ENCODE data around the gene RTP5.
"Not testable (repeated sequence)": the region's sequence is repeated elsewhere in the genome, so short reads cannot be mapped to it uniquely, and the experiment has no call there.

Gene RTP5

DNA sequence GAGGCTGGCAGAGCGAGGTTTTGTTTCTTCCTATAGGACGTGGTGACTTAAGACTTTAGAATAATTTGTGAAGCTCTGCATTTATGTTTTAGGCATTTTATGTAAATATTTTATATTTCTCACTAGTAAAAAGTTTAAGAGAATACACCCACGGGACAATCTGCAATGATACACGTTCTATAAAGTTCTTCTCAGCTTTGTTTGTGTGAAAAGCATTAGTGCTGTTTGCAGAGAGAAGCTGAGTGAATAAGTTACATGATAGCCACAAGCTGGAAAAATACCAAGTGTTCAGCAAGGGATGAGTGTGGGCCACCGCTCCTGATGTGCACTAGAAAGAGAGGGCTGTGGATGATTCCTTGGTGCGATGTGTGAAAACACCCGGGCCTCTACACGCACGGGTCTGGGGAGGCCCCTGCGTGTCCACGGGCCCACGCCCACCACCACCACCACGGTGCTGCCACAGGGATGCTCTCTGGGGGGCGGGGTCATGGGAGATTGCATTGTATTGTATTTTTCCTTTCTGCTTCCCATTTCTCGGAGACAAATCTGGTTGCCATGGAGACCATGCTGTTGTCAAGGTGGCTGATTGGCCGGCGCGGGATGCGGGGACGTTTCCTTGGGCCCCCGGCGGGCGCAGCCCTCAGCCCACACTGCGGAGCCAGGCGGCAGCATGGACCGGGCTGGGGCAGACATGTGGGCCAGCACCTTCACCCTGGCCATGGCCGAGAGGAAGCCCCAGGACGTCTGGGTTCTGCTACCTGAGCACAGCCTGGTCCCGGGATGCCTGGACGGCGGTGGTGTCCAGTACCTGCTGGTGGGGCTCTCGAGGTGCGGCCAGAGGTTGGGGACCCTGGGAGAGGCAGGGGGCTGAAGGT is at the start of gene RTP5:
RTP5 (plus strand) TSS at position 643 of the 875 bp plus-strand sequence; CDS start at position 671, 28 bp downstream.
- DNase-seq (ENCODE audit: low spot score): no peak

DNA sequence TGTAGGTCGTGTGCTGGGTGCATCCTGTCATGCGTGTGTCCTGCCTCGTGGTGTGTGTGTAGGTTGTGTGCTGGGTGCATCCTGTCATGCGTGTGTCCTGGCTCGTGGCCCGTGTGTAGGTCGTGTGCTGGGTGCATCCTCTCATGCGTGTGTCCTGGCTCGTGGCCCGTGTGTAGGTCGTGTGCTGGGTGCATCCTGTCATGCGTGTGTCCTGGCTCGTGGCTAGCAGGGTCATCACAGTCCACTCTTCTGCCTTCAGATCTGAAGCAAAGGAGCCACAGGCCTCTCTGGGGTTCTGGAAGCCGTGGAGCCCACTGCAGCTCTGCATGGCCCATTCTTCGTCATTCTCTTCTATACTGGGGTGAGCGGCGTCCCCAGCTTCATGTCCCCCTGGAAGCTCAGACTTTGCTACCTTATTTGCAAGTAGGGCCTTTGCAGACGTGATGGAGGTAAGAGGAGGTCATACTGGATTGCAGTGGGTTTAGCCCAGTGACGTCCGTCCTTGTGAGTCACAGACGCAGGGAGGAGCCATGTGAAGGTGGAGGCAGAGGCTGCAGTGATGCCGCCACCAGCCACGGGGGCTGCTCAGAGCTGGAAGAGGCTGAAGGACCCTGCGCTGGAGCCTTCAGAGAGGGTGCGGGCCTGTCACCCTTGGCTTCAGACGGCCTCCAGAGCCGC is 49.4 kb upstream of the RTP5 start:
- not testable (repeated sequence) for DNase-seq (ENCODE audit: low spot score)

DNA sequence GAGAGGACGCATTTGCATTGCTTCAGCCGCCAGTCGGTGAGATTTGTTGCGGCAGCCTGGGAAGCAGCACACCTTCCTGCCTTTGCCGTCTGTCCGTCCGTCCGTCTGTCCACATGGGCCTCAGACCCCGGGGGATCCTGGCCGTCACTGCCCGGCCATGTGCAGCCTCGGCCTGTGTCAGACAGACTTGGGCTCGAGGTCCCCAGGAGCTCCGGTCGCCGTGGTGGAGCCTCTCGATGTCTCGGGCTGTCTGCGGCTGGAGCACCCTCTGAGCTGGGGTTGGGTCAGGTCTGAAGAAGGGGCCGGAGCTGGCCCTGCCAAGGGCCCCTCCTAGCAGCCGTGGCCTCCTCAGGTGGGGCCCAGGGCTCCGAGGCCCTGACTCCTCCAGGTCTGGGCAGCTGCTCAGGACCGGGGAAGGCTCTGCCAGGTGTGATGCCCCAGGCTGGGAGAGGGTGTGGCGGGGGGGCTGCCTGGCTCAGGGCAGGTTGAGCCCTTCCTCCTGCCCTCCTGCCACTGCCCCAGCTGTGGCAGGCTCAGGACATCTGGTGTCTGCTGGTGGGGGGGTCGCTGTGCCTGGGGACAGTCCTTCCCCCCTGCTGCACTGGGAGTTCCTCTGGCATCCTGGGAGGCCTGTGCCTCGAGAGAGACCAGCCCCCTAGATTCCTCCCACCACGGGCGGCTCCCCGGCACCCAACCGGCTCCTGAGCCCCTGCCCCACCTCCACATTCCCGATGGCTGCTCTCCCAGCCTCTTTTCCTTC is 48.7 kb upstream of the RTP5 start:
- no peak for DNase-seq (ENCODE audit: low spot score)

GRCh38 chr2:241821460-241822263 is 47.9 kb upstream of the RTP5 start:
- DNase-seq (ENCODE audit: low spot score): no peak

GRCh38 chr2:241822264-241822623 is 47.3 kb upstream of the RTP5 start:
- no peak for DNase-seq (ENCODE audit: low spot score)

DNA sequence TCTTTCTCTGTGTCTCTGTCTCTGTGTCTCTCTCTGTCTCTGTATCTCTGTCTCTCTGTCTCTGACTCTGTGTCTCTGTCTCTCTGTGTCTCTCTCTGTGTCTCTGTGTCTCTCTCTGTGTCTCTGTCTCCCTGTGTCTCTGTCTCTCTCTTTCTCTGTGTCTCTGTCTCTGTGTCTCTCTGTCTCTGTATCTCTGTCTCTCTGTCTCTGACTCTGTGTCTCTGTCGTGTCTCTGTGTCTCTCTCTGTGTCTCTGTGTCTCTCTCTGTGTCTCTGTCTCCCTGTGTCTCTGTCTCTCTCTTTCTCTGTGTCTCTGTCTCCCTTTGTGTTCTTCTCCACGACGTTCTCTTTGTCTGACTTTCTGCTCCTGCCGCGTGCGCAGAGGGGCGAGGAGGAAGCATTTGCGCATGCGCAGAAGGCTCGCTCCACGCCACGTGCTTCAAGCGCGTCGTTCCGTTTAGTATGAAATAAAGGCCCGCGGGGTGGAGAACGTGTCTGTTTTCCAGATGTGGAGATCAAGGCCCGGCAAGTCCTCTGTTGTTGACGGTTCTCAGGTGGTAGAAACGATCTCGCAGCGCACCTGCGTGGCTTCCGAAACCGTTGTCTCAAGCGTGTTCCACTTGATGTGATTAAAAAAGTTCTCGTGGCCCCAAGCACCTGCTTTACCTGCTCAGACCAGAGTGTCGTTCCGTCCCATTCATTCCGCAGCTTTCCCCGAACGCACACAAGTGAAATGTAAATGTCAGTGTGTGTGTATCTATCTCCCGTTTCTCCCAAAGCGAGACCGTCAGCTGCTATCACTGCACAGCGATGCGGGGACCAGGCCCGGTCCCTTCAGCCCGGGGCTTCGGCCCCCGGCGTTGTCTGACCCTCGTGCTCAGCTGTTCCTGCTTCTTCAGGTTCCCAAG is 45.7 kb upstream of the RTP5 start:
- DNase-seq (ENCODE audit: low spot score): not testable (repeated sequence)

DNA sequence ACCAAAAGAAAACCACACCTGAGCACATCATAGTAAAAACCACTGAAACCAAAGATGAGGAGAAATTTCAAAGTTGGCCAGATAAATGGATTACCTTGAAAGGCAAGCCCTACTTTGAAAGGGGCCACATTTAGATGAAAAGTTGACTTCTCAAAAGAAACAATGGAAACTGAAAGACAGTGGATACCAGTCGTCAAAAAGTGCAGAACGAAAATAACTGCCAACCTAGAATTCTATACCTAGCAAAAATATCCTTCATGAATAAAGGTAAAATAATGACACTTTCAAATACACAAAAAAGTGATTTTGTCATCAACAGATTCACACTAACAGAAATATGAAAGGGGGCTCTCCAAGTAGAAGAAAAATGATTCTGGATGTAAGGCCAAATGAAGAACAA is 42.1 kb upstream of the RTP5 start:
- no peak for DNase-seq (ENCODE audit: low spot score)

- no peak for DNase-seq (ENCODE audit: low spot score)
These were observed 36.3 kb upstream of the RTP5 start for GRCh38 chr2:241833101-241833663.

GRCh38 chr2:241833756-241834526 is 35.6 kb upstream of the RTP5 start:
- DNase-seq (ENCODE audit: low spot score): not testable (repeated sequence)

- no peak for DNase-seq (ENCODE audit: low spot score)
These were observed 34.9 kb upstream of the RTP5 start for GRCh38 chr2:241834527-241835210.

- no peak for DNase-seq (ENCODE audit: low spot score)
These were observed 33.9 kb upstream of the RTP5 start for GRCh38 chr2:241835611-241836010.

DNA sequence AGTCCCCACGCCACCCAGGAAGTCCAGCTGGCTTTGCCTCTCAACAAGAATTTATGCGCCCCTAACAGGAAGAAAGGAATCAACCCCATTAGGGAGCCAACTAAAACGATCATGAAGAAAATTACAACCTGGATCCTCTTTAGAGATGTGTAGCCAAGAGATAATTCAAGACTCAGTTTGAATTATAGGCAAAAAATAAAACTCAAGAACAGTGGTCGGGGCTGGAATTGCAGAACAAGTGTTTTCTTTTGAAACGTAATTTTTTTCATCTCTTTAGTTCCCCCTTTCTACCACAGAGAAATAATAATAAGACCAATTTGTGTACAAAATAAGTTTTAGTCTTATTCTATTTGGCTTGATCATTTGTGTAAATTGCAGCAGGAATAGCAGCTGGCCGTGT is 33.2 kb upstream of the RTP5 start:
- DNase-seq (ENCODE audit: low spot score): no peak

- DNase-seq (ENCODE audit: low spot score): no peak
These were observed 32.1 kb upstream of the RTP5 start for GRCh38 chr2:241837197-241837965.

GRCh38 chr2:241841181-241842066 is 28.1 kb upstream of the RTP5 start:
- DNase-seq (ENCODE audit: low spot score): no peak

- DNase-seq (ENCODE audit: low spot score): no peak
These were observed 27.5 kb upstream of the RTP5 start for GRCh38 chr2:241842067-241842415.

DNA sequence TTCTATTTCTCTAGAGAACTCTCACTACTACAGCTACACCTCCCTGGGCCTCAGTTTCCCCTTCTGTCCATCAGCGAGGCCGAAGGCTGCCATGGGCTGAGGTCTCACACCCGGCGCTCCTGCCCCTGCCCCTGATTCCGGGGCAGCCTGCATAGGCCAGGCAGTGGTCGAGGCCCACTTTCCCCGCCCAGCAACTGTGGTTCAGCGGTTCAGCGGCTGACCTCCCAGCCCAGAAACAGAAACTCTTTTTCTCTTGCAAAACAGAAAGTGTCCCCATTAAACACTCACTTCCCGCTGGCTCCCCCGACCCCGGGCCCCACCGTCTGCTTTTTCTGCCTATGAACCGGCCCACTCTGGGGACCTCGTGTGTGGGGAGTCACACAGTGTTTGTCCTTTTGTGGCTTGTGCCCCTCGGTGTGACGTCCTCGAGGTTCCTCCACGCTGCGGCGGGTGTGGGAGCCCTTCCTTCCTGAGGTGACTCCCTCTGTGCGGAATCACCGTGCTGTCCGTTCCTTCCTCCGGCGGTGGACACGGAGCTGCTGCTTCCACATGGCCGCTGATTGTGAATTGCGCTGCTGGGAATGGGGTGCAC is 26.8 kb upstream of the RTP5 start:
- DNase-seq (ENCODE audit: low spot score): no peak
